ENCODE measurements around the gene FOXRED1. TPM values are rescaled to one million over a fixed set of nuclear protein-coding genes. Genes with fewer than 3 reads are reported as not detected.

FOXRED1 gene
- total RNA-seq, 1 experiment from 2014 or later: 28.2 TPM

DNA sequence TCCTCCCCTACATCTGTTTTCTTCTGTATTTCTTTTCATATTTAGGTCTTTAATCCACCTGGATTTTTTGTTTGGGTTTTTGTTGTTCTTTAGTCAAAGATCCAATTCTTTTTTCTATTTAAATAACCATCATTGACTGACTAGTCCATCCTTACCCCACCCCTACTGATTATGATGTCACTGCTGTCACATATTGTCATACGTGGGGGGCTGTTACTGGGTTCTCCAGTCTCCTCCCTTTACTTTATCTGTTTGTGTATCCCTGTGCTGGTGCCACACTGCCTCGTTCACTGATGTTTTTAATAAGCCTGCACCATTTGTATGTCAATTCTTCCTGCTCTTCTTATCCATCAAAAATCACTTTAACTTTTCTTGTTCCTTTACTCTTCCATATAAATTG is 28.1 kb downstream of the FOXRED1 start:
- no TSS peak for BruUV-seq (replicated peaks)
- no peaks in the 10 kb centered on the region for H3K9me3 Mint-ChIP-seq (ENCODE audit: unreplicated experiment)
- H3K4me3 Mint-ChIP-seq (ENCODE audit: unreplicated experiment): no peak overlapping the region
- no peak overlapping the region for H3K27ac Mint-ChIP-seq (ENCODE audit: low read depth, unreplicated experiment)
- DNase-seq (ENCODE audit: unreplicated experiment): no peak
- no peaks in the 10 kb centered on the region for H3K27me3 Mint-ChIP-seq (ENCODE audit: insufficient read depth, unreplicated experiment)
- POLR2A ChIA-PET: no interaction called here
- intact Hi-C loops (cut with micrococcal nuclease): no loop called here
- H3K36me3 Mint-ChIP-seq (ENCODE audit: insufficient read depth, unreplicated experiment): peaks cover 32% of the 10 kb centered on the region
- CTCF ChIA-PET: no interaction called here
- peaks cover 6% of the 10 kb centered on the region for H3K4me1 Mint-ChIP-seq (ENCODE audit: insufficient read depth, unreplicated experiment)
- TF ChIP-seq, protein P1, sequence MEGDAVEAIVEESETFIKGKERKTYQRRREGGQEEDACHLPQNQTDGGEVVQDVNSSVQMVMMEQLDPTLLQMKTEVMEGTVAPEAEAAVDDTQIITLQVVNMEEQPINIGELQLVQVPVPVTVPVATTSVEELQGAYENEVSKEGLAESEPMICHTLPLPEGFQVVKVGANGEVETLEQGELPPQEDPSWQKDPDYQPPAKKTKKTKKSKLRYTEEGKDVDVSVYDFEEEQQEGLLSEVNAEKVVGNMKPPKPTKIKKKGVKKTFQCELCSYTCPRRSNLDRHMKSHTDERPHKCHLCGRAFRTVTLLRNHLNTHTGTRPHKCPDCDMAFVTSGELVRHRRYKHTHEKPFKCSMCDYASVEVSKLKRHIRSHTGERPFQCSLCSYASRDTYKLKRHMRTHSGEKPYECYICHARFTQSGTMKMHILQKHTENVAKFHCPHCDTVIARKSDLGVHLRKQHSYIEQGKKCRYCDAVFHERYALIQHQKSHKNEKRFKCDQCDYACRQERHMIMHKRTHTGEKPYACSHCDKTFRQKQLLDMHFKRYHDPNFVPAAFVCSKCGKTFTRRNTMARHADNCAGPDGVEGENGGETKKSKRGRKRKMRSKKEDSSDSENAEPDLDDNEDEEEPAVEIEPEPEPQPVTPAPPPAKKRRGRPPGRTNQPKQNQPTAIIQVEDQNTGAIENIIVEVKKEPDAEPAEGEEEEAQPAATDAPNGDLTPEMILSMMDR (IDR thresholded peaks at IDR 0.05; ENCODE audit: unreplicated experiment): no peak

DNA sequence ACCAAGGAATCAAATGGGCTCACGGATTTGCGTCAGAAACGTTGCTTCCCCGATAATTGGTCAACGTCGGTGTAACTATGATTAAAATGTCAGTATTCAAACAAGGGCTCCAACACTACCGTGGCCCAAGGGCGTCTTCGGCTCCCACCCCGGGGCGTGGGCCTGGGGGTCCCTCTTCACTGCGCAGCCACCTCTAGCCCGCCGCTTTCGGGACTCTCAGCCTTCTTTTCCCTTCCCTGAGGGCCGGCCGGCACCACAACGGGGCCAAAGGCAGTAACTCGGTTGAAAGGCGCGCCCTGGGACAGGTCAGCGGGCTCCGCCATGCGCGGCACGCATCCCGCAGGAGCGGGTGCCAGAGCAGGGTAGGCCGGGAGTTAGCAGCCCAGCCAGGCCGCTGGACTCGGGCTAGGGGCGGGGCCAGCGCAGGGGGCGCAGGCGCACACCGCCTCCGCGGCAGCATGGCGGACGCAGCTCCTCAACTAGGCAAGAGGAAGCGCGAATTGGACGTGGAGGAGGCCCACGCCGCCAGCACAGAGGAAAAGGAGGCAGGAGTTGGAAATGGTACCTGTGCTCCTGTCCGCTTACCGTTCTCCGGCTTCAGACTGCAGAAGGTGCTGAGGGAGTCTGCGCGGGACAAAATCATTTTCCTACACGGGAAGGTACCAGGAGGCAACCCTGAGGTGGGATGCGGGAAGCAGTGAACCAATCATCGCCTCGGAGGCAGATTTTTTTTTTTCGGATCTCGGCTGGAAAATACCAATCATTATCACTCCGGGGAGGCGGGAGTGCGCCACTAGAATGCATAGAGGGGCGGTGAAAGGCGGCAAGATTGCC is 34.9 kb downstream of the FOXRED1 start, which contains the start of gene DCPS:
Gene DCPS, plus strand, starts transcription at position 438 of the 834 bp plus-strand sequence. Its CDS starts 21 bp downstream, at position 459.
- ChIA-PET CTCF (interaction anchor here (0.7 to 3.4 kb wide), 3 partner anchors 128 to 381 kb away, joined by 3 to 29 read pairs (median 3); no protein-coding TSS in a partner anchor), POLR2A (interaction anchor here (0.6 to 2.3 kb wide), 12 partner anchors 9 to 177 kb away, joined by 3 to 14 read pairs (median 4); partner anchors contain the start of genes FOXRED1 and SRPRA)
- no peaks in the 10 kb centered on the region for H3K9me3 Mint-ChIP-seq (ENCODE audit: unreplicated experiment)
- TF ChIP-seq, protein P1 (IDR thresholded peaks at IDR 0.05; ENCODE audit: unreplicated experiment): no peak
- intact Hi-C loops (cut with micrococcal nuclease): loop anchor here (1.0 kb wide), 1 partner anchor 36 kb away; the partner anchor contains the start of gene SRPRA
- DNase-seq (ENCODE audit: unreplicated experiment): peak; percentile 88
- no TSS peak for BruUV-seq (replicated peaks)
- H3K36me3 Mint-ChIP-seq (ENCODE audit: insufficient read depth, unreplicated experiment): peaks cover 48% of the 10 kb centered on the region
- H3K27ac Mint-ChIP-seq (ENCODE audit: low read depth, unreplicated experiment): peak within 1 kb of the TSS; percentile 79
- peaks cover 6% of the 10 kb centered on the region for H3K4me1 Mint-ChIP-seq (ENCODE audit: insufficient read depth, unreplicated experiment)
- H3K27me3 Mint-ChIP-seq (ENCODE audit: insufficient read depth, unreplicated experiment): no peaks in the 10 kb centered on the region
- H3K4me3 Mint-ChIP-seq (ENCODE audit: unreplicated experiment): peak within 1 kb of the TSS; percentile 89

DNA sequence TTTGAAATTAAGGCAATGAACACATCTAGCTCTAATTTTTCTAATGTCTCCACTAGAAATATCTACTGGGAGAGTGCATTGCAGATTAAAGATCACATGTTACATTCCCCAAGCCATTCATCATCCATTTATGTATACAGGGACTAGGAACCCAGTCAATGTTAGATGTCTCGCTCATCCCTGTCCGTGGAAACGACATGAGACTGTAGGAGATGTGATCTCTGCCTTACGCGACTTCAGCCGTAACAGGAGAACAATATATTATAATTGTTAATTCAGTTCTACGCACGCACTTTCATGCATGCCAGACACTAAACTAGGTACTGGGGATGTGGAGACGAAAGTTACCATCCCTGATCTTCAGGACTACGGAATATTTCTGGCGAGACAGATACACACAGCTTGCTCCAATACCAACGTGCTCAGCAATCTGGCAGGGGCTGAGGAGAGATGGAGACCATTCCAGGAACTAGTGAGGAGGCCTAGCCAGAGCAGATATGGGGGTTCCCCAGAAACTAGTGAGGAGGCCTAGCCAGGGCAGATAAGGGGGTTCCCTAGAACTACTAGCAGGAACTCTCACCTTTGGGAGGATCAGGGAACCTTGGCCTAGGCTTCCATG is 35.6 kb downstream of the FOXRED1 start:
- Mint-ChIP-seq H3K9me3 (ENCODE audit: unreplicated experiment) (no peaks in the 10 kb centered on the region), H3K27me3 (ENCODE audit: insufficient read depth, unreplicated experiment) (no peaks in the 10 kb centered on the region), H3K4me3 (ENCODE audit: unreplicated experiment) (peak overlapping the region; percentile 89), H3K36me3 (ENCODE audit: insufficient read depth, unreplicated experiment) (peaks cover 48% of the 10 kb centered on the region), H3K4me1 (ENCODE audit: insufficient read depth, unreplicated experiment) (peaks cover 6% of the 10 kb centered on the region), H3K27ac (ENCODE audit: low read depth, unreplicated experiment) (peak overlapping the region; percentile 79)
- peak; percentile 21 for DNase-seq (ENCODE audit: unreplicated experiment)
- TSS peak; percentile 60 for BruUV-seq (replicated peaks)
- POLR2A ChIA-PET: interaction anchor here (0.6 to 2.3 kb wide), 6 partner anchors 8 to 176 kb away, joined by 3 to 14 read pairs (median 6); no protein-coding TSS in a partner anchor
- TF ChIP-seq, protein P1 (IDR thresholded peaks at IDR 0.05; ENCODE audit: unreplicated experiment): no peak
- intact Hi-C loops (cut with micrococcal nuclease): loop anchor here (1.0 kb wide), 1 partner anchor 36 kb away; the partner anchor contains the start of gene SRPRA
- CTCF ChIA-PET: interaction anchor here (0.7 to 3.4 kb wide), 4 partner anchors 45 to 382 kb away, joined by 3 to 29 read pairs (median 3); no protein-coding TSS in a partner anchor

DNA sequence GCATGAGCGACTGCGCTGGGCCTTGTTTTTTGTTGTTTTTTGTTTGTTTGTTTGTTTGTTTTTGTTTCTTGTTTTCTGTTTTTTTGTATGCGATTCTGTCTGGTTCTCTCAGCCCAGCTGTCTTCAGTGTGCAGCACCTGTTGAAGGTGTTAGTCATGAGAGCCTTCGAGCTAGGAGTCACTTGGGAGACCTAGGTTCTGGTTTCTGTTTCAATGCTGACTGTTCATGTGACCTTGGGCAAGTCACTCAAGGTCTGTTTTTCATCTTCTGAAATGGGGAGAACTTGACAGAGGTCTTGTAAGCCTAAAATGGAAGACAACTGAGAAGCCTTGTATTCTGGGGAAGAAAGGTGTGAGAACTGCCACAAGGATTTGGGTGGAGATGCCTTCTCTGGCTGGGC is 36.7 kb downstream of the FOXRED1 start:
- H3K4me1 Mint-ChIP-seq (ENCODE audit: insufficient read depth, unreplicated experiment): peaks cover 6% of the 10 kb centered on the region
- intact Hi-C loops (cut with micrococcal nuclease): no loop called here
- no peaks in the 10 kb centered on the region for H3K9me3 Mint-ChIP-seq (ENCODE audit: unreplicated experiment)

More for the DNA sequence above, 36.7 kb downstream of the FOXRED1 start:
- ChIA-PET POLR2A (interaction anchor here (0.9 kb wide), 1 partner anchor 98 kb away, joined by 5 read pairs; no protein-coding TSS in a partner anchor), CTCF (interaction anchor here (0.7 to 3.4 kb wide), 5 partner anchors 44 to 685 kb away, joined by 3 to 29 read pairs (median 5); no protein-coding TSS in a partner anchor)
- TF ChIP-seq, protein P1 (IDR thresholded peaks at IDR 0.05; ENCODE audit: unreplicated experiment): no peak
- DNase-seq (ENCODE audit: unreplicated experiment): no peak
- H3K27me3 Mint-ChIP-seq (ENCODE audit: insufficient read depth, unreplicated experiment): no peaks in the 10 kb centered on the region
- H3K36me3 Mint-ChIP-seq (ENCODE audit: insufficient read depth, unreplicated experiment): peaks cover 43% of the 10 kb centered on the region
- H3K4me3 Mint-ChIP-seq (ENCODE audit: unreplicated experiment): no peak overlapping the region
- BruUV-seq (replicated peaks): no TSS peak
- no peak overlapping the region for H3K27ac Mint-ChIP-seq (ENCODE audit: low read depth, unreplicated experiment)

All from MCF 10A (cell line).